ENCODE results near the gene XG.
A peak's percentile ranks its signal among the peaks of the same experiment; 100 is the strongest.

Gene XG

GRCh38 chrX:2829469-2830246, 77.8 kb downstream of the XG start:
- Histone ChIP-seq H3K9me3 (ENCODE audit: control insufficient read depth, low read length) (no peaks in the 10 kb centered on the region), H3K4me1 (ENCODE audit: control insufficient read depth, insufficient read depth, low read length) (no peaks in the 10 kb centered on the region), H3K27me3 (ENCODE audit: control insufficient read depth, insufficient read depth, low read length, poor library complexity, severe bottlenecking) (no peaks in the 10 kb centered on the region), H3K27ac (ENCODE audit: insufficient read depth, low read depth, low read length, poor library complexity, severe bottlenecking) (no peak overlapping the region), H3K36me3 (ENCODE audit: control insufficient read depth, insufficient read depth, low read length) (no peaks in the 10 kb centered on the region), H3K4me3 (ENCODE audit: insufficient read depth, low read depth, low read length) (peak overlapping the region; percentile 49)
- WGBS, 2 experiments: 11 to 12% methylated on average over 62 of the region's 62 CpGs

DNA sequence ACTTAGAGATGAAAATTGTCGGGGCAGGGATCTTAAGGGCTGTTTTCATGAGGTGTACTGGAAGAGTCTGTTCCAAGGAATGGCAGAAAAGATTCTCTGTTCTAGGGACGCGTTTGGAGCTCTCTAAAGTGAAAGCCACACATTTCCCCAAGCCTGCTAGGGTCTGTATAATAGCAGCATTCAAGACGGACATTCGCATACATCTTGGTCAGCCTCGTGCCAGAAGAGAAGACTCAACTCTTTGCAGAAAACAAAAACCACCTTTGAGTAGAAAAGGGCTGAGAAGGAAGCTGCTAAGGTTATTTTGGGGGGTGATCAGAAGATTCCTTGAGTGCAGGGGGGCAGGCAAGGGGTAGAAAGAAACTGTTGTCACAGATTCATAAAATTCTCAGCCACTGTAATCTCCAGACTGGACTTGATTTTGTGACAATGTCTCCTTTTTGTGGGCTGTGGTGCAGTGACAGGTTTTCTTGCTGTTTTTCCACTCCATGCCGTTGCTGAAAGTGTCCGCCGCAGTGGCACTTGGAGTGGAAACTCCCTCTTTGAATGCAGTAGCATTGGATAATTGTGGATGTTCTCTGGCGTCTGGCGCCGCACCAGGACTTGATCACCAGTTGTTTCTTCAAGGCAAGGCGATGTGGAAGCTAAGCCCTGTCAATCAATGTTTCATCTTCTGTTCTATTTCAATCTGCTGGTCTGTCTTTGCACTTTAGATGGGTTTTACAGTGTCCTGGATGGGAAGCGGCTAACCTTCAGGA, 79.8 kb downstream of the XG start:
- Histone ChIP-seq H3K4me1 (ENCODE audit: control insufficient read depth, insufficient read depth, low read length) (no peaks in the 10 kb centered on the region), H3K4me3 (ENCODE audit: insufficient read depth, low read depth, low read length) (no peak overlapping the region)
- 91 to 94% methylated on average over 14 of the region's 14 CpGs for WGBS, 2 experiments

DNA sequence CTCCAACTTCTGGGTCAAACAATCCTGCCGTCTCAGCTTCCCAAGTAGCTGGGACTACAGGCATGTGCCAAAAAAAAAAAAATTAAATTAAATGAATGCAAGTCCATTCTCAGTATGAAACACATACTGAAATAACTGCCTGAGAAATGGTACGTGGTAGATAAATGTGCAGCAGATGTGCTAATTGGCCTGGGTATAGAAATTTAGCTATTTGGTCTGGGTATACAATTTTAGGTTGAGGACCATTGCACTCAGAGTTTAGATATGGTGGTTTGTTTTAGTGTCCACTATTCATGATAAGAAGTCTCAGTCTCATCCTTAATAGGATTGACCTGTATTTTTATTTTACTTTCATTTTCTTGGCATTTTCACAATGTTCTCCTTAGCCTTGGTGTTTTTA, 86.1 kb downstream of the XG start:
- whole genome bisulfite sequencing, 2 experiments: 97 to 100% methylated on average over 1 to 2 of the region's 2 CpGs
- Histone ChIP-seq H3K4me1 (ENCODE audit: control insufficient read depth, insufficient read depth, low read length) (no peaks in the 10 kb centered on the region), H3K9me3 (ENCODE audit: control insufficient read depth, low read length) (no peaks in the 10 kb centered on the region), H3K27ac (ENCODE audit: insufficient read depth, low read depth, low read length, poor library complexity, severe bottlenecking) (no peak overlapping the region), H3K4me3 (ENCODE audit: insufficient read depth, low read depth, low read length) (no peak overlapping the region), H3K27me3 (ENCODE audit: control insufficient read depth, insufficient read depth, low read length, poor library complexity, severe bottlenecking) (no peaks in the 10 kb centered on the region), H3K36me3 (ENCODE audit: control insufficient read depth, insufficient read depth, low read length) (no peaks in the 10 kb centered on the region)

More for the DNA sequence above, 79.8 kb downstream of the XG start:
- no peaks in the 10 kb centered on the region for H3K36me3 ChIP-seq (ENCODE audit: control insufficient read depth, insufficient read depth, low read length)
- H3K27ac ChIP-seq (ENCODE audit: insufficient read depth, low read depth, low read length, poor library complexity, severe bottlenecking): no peak overlapping the region
- H3K9me3 ChIP-seq (ENCODE audit: control insufficient read depth, low read length): no peaks in the 10 kb centered on the region
- H3K27me3 ChIP-seq (ENCODE audit: control insufficient read depth, insufficient read depth, low read length, poor library complexity, severe bottlenecking): no peaks in the 10 kb centered on the region

DNA sequence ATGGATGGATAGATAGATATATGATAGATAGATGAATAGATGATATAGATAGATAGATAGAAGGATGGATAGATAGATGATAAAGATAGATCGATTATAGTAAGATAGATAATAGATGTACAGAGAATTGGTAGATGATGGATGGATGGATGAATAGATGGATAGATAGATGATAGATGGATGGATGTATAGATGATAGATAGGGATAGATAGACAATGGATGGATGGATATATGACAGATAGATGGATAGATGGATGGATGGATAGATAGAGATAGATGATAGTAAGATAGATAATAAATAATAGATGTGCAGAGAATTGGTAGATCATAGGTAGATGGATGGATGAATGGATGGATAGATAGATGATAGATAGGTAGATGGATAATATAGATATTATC, 89.1 kb downstream of the XG start:
- WGBS, 2 experiments: 97 to 100% methylated on average over 1 of the region's 1 CpG
- Histone ChIP-seq H3K4me1 (ENCODE audit: control insufficient read depth, insufficient read depth, low read length) (no peaks in the 10 kb centered on the region), H3K27ac (ENCODE audit: insufficient read depth, low read depth, low read length, poor library complexity, severe bottlenecking) (no peak overlapping the region), H3K36me3 (ENCODE audit: control insufficient read depth, insufficient read depth, low read length) (no peaks in the 10 kb centered on the region), H3K27me3 (ENCODE audit: control insufficient read depth, insufficient read depth, low read length, poor library complexity, severe bottlenecking) (no peaks in the 10 kb centered on the region), H3K9me3 (ENCODE audit: control insufficient read depth, low read length) (no peaks in the 10 kb centered on the region), H3K4me3 (ENCODE audit: insufficient read depth, low read depth, low read length) (no peak overlapping the region)

GRCh38 chrX:2841537-2841936, 89.7 kb downstream of the XG start:
- Histone ChIP-seq H3K27ac (ENCODE audit: insufficient read depth, low read depth, low read length, poor library complexity, severe bottlenecking) (no peak overlapping the region), H3K27me3 (ENCODE audit: control insufficient read depth, insufficient read depth, low read length, poor library complexity, severe bottlenecking) (no peaks in the 10 kb centered on the region), H3K4me3 (ENCODE audit: insufficient read depth, low read depth, low read length) (no peak overlapping the region), H3K9me3 (ENCODE audit: control insufficient read depth, low read length) (no peaks in the 10 kb centered on the region), H3K4me1 (ENCODE audit: control insufficient read depth, insufficient read depth, low read length) (no peaks in the 10 kb centered on the region), H3K36me3 (ENCODE audit: control insufficient read depth, insufficient read depth, low read length) (no peaks in the 10 kb centered on the region)
- 93 to 95% methylated on average over 8 of the region's 9 CpGs for WGBS, 2 experiments

GRCh38 chrX:2846992-2847391, 95.2 kb downstream of the XG start:
- H3K4me1 ChIP-seq (ENCODE audit: control insufficient read depth, insufficient read depth, low read length): no peaks in the 10 kb centered on the region
- no peak overlapping the region for H3K4me3 ChIP-seq (ENCODE audit: insufficient read depth, low read depth, low read length)
- H3K9me3 ChIP-seq (ENCODE audit: control insufficient read depth, low read length): no peaks in the 10 kb centered on the region
- H3K36me3 ChIP-seq (ENCODE audit: control insufficient read depth, insufficient read depth, low read length): no peaks in the 10 kb centered on the region
- no peak overlapping the region for H3K27ac ChIP-seq (ENCODE audit: insufficient read depth, low read depth, low read length, poor library complexity, severe bottlenecking)
- H3K27me3 ChIP-seq (ENCODE audit: control insufficient read depth, insufficient read depth, low read length, poor library complexity, severe bottlenecking): no peaks in the 10 kb centered on the region

GRCh38 chrX:2848871-2849301, 97.0 kb downstream of the XG start:
- H3K4me3 ChIP-seq (ENCODE audit: insufficient read depth, low read depth, low read length): no peak overlapping the region
- no peaks in the 10 kb centered on the region for H3K27me3 ChIP-seq (ENCODE audit: control insufficient read depth, insufficient read depth, low read length, poor library complexity, severe bottlenecking)
- 55 to 59% methylated on average over 6 to 9 of the region's 9 CpGs for WGBS, 2 experiments
- no peaks in the 10 kb centered on the region for H3K4me1 ChIP-seq (ENCODE audit: control insufficient read depth, insufficient read depth, low read length)
- no peaks in the 10 kb centered on the region for H3K36me3 ChIP-seq (ENCODE audit: control insufficient read depth, insufficient read depth, low read length)
- H3K9me3 ChIP-seq (ENCODE audit: control insufficient read depth, low read length): no peaks in the 10 kb centered on the region
- H3K27ac ChIP-seq (ENCODE audit: insufficient read depth, low read depth, low read length, poor library complexity, severe bottlenecking): no peak overlapping the region

DNA sequence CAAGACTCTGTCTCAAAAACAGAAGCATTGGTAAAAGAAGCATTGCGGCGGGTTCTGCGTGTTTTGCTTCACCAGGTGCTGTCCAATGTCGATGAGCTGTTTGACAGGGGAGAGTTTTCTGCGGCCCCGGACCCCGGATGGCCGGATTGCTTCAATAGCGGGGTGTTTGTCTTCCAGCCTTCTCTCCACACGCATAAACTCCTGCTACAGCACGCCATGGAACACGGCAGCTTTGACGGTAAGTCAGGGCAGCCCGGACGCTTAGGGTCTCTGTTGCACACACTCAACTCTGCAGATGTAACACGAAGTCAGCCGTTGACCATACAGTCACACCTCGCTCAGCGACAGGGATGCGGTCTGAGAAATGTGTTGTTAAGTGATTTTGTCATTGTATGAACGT, 103.1 kb downstream of the XG start:
- WGBS, 2 experiments: 92 to 96% methylated on average over 21 of the region's 21 CpGs
- peaks cover 6% of the 10 kb centered on the region for H3K36me3 ChIP-seq (ENCODE audit: control insufficient read depth, insufficient read depth, low read length)
- no peaks in the 10 kb centered on the region for H3K9me3 ChIP-seq (ENCODE audit: control insufficient read depth, low read length)
- H3K27me3 ChIP-seq (ENCODE audit: control insufficient read depth, insufficient read depth, low read length, poor library complexity, severe bottlenecking): no peaks in the 10 kb centered on the region
- H3K4me3 ChIP-seq (ENCODE audit: insufficient read depth, low read depth, low read length): no peak overlapping the region
- no peaks in the 10 kb centered on the region for H3K4me1 ChIP-seq (ENCODE audit: control insufficient read depth, insufficient read depth, low read length)
- no peak overlapping the region for H3K27ac ChIP-seq (ENCODE audit: insufficient read depth, low read depth, low read length, poor library complexity, severe bottlenecking)

GRCh38 chrX:2855761-2856160, 103.9 kb downstream of the XG start:
- H3K27me3 ChIP-seq (ENCODE audit: control insufficient read depth, insufficient read depth, low read length, poor library complexity, severe bottlenecking): no peaks in the 10 kb centered on the region
- H3K4me1 ChIP-seq (ENCODE audit: control insufficient read depth, insufficient read depth, low read length): no peaks in the 10 kb centered on the region
- H3K27ac ChIP-seq (ENCODE audit: insufficient read depth, low read depth, low read length, poor library complexity, severe bottlenecking): no peak overlapping the region
- no peaks in the 10 kb centered on the region for H3K9me3 ChIP-seq (ENCODE audit: control insufficient read depth, low read length)
- H3K4me3 ChIP-seq (ENCODE audit: insufficient read depth, low read depth, low read length): no peak overlapping the region
- WGBS, 2 experiments: 95 to 97% methylated on average over 2 of the region's 2 CpGs
- peaks cover 6% of the 10 kb centered on the region for H3K36me3 ChIP-seq (ENCODE audit: control insufficient read depth, insufficient read depth, low read length)

- no peak overlapping the region for H3K4me3 ChIP-seq (ENCODE audit: insufficient read depth, low read depth, low read length)
- H3K36me3 ChIP-seq (ENCODE audit: control insufficient read depth, insufficient read depth, low read length): peaks cover 11% of the 10 kb centered on the region
- no peaks in the 10 kb centered on the region for H3K4me1 ChIP-seq (ENCODE audit: control insufficient read depth, insufficient read depth, low read length)
- H3K27ac ChIP-seq (ENCODE audit: insufficient read depth, low read depth, low read length, poor library complexity, severe bottlenecking): no peak overlapping the region
- WGBS, 2 experiments: 97 to 100% methylated on average over 2 of the region's 3 CpGs
- H3K27me3 ChIP-seq (ENCODE audit: control insufficient read depth, insufficient read depth, low read length, poor library complexity, severe bottlenecking): no peaks in the 10 kb centered on the region
- H3K9me3 ChIP-seq (ENCODE audit: control insufficient read depth, low read length): no peaks in the 10 kb centered on the region
These were observed 105.7 kb downstream of the XG start for GRCh38 chrX:2857566-2857965.
